IMR-90 (cell line): ENCODE data around the gene COL11A2. TPM values are rescaled to one million over a fixed set of nuclear protein-coding genes. Genes with fewer than 3 reads are reported as not detected.

Experiments
- ATAC-seq: fragments of 200-7000 bp; cut with Tn5 transposase; 2 replicates; pipeline ENCODE4 v1.9.1; 2020; ENCODE audit warnings: low read depth, mild to moderate bottlenecking, moderate library complexity
- BruUV-seq: library from RNA; stranded (reverse); fragments of 400-500 nt; replicated peaks from 2 replicates; lab custom pipeline; 2021; lab: Mats Ljungman, UMichigan
- CTCF ChIA-PET: fragments of 300-600 bp; formaldehyde crosslinking; extraction: SDS; loops from one replicate; lab custom pipeline; 2021; ENCODE audit warnings: antibody characterized with exemption; lab: Yijun Ruan, JAX
- POLR2A ChIA-PET: fragments of 300-600 bp; sonication (Branson Sonifier 250); formaldehyde crosslinking; loops from one replicate; lab custom pipeline; 2022; ENCODE audit warnings: antibody characterized with exemption; ENCODE audit not compliant: unreplicated experiment; lab: Charles Lee
- DNase-seq: peaks from one replicate; pipeline ENCODE4 v3.0.0; 2013
- H2AFZ ChIP-seq: replicated peaks from 2 replicates; pipeline ENCODE3; 2013; ENCODE audit warnings: low read length, mild to moderate bottlenecking; ENCODE audit not compliant: poor library complexity
- H2AK5ac ChIP-seq: 2 replicates; pipeline ENCODE4 v1.6.1; 2013; ENCODE audit warnings: low read depth, low read length, inconsistent platforms
- H2AK9ac ChIP-seq: replicated peaks from 2 replicates; pipeline ENCODE3; 2013; ENCODE audit warnings: mild to moderate bottlenecking, low read depth, low read length, moderate library complexity; ENCODE audit not compliant: poor library complexity
- H2BK120ac ChIP-seq: 2 replicates; pipeline ENCODE4 v1.6.1; 2013; ENCODE audit warnings: low read depth, low read length, inconsistent platforms
- H2BK15ac ChIP-seq: 3 replicates; pipeline ENCODE4 v1.6.1; 2013; ENCODE audit warnings: low read depth, low read length, inconsistent platforms
- H2BK20ac ChIP-seq: 2 replicates; pipeline ENCODE4 v1.6.1; 2013; ENCODE audit warnings: low read depth, mild to moderate bottlenecking, inconsistent platforms, low read length, moderate library complexity
- H2BK5ac ChIP-seq: 2 replicates; pipeline ENCODE4 v1.6.1; 2013; ENCODE audit warnings: mild to moderate bottlenecking, low read depth, low read length, inconsistent platforms; ENCODE audit not compliant: poor library complexity, severe bottlenecking
- H3K14ac ChIP-seq: replicated peaks from 2 replicates; pipeline ENCODE4 v1.6.1; 2013; ENCODE audit warnings: low read depth, low read length, inconsistent platforms
- H3K18ac ChIP-seq: 2 replicates; pipeline ENCODE4 v1.6.1; 2013; ENCODE audit warnings: low read depth, low read length, control low read depth
- H3K23ac ChIP-seq: 2 replicates; pipeline ENCODE4 v1.6.1; 2013; ENCODE audit warnings: low read depth, low read length, inconsistent platforms
- H3K27ac ChIP-seq: 2 replicates; pipeline ENCODE4 v1.5.1; 2013; ENCODE audit warnings: mild to moderate bottlenecking, control low read depth, low read length; ENCODE audit not compliant: insufficient read depth
- H3K27me3 ChIP-seq: 2 replicates; pipeline ENCODE4 v1.6.1; 2013; ENCODE audit warnings: low read length; ENCODE audit not compliant: control insufficient read depth, insufficient read depth
- H3K36me3 ChIP-seq: 2 replicates; pipeline ENCODE4 v1.6.1; 2013; ENCODE audit warnings: low read length, mixed read lengths; ENCODE audit not compliant: control insufficient read depth, insufficient read depth
- H3K4ac ChIP-seq: 2 replicates; pipeline ENCODE4 v1.6.1; 2013; ENCODE audit warnings: low read depth, low read length, inconsistent platforms
- H3K4me1 ChIP-seq: 2 replicates; pipeline ENCODE4 v1.6.1; 2013; ENCODE audit warnings: low read length, mixed read lengths; ENCODE audit not compliant: control insufficient read depth, insufficient read depth
- H3K4me2 ChIP-seq: 2 replicates; pipeline ENCODE4 v1.6.1; 2013; ENCODE audit warnings: low read depth, mild to moderate bottlenecking, control low read depth, low read length, moderate library complexity
- H3K4me3 ChIP-seq: 2 replicates; pipeline ENCODE4 v1.5.1; 2013; ENCODE audit warnings: low read depth, mild to moderate bottlenecking, control low read depth, low read length, moderate library complexity; ENCODE audit not compliant: insufficient read depth
- H3K56ac ChIP-seq: 2 replicates; pipeline ENCODE4 v1.6.1; 2013; ENCODE audit warnings: low read length, inconsistent platforms; ENCODE audit not compliant: insufficient read depth; ENCODE audit errors: extremely low read depth
- H3K79me1 ChIP-seq, 2 experiments: 2 replicates each; pipeline ENCODE4 v1.6.1; 2013; ENCODE audit warnings: low read length in 2 of 2, inconsistent platforms in 1 of 2, low read depth in 1 of 2
- H3K9ac ChIP-seq: 2 replicates; pipeline ENCODE4 v1.6.1; 2013; ENCODE audit warnings: low read depth, low read length, control low read depth
- H3K9me1 ChIP-seq: 2 replicates; pipeline ENCODE4 v1.6.1; 2013; ENCODE audit warnings: low read length, inconsistent platforms; ENCODE audit not compliant: insufficient read depth
- H3K9me3 ChIP-seq: 2 replicates; pipeline ENCODE4 v1.6.1; 2013; ENCODE audit warnings: low read length; ENCODE audit not compliant: control insufficient read depth, insufficient read depth
- H4K20me1 ChIP-seq: 2 replicates; pipeline ENCODE4 v1.6.1; 2013; ENCODE audit warnings: low read length, inconsistent platforms; ENCODE audit not compliant: insufficient read depth
- H4K5ac ChIP-seq: 2 replicates; pipeline ENCODE4 v1.6.1; 2013; ENCODE audit warnings: mild to moderate bottlenecking, low read depth, low read length, control low read depth
- H4K8ac ChIP-seq, 2 experiments: 2 replicates each; pipeline ENCODE4 v1.6.1; 2013; ENCODE audit warnings: low read depth in 2 of 2, low read length in 2 of 2, control low read depth in 1 of 2, inconsistent platforms in 1 of 2
- H4K91ac ChIP-seq: 2 replicates; pipeline ENCODE4 v1.6.1; 2013; ENCODE audit warnings: low read depth, low read length, inconsistent platforms; ENCODE audit not compliant: insufficient read depth
- BHLHE40 ChIP-seq: fragments of 150-350 bp; IDR thresholded peaks from 2 replicates; pipeline ENCODE4 v1.6.1; 2016; ENCODE audit warnings: mild to moderate bottlenecking, low read depth, low read length
- CEBPB ChIP-seq: IDR thresholded peaks from 2 replicates; pipeline ENCODE4 v1.6.1; 2012; ENCODE audit warnings: low read depth, low read length, improper control_type of control experiment
- MAZ ChIP-seq: IDR thresholded peaks from 2 replicates; pipeline ENCODE4 v1.6.1; 2012; ENCODE audit warnings: low read depth, mild to moderate bottlenecking, low read length, improper control_type of control experiment, moderate library complexity, borderline replicate concordance
- MXI1 ChIP-seq: IDR thresholded peaks from 2 replicates; pipeline ENCODE4 v1.6.1; 2012; ENCODE audit warnings: low read depth, mild to moderate bottlenecking, low read length, moderate library complexity, borderline replicate concordance
- POLR2A ChIP-seq: IDR thresholded peaks from 2 replicates; pipeline ENCODE4 v1.6.1; 2012; ENCODE audit warnings: mild to moderate bottlenecking, low read depth, low read length
- RFX5 ChIP-seq: IDR thresholded peaks from 2 replicates; pipeline ENCODE4 v1.8.0; 2012; ENCODE audit warnings: low read depth, mild to moderate bottlenecking, low read length, moderate library complexity
- SMC3 ChIP-seq: fragments of 150-350 bp; IDR thresholded peaks from 2 replicates; pipeline ENCODE4 v1.6.1; 2016; ENCODE audit warnings: low read depth, mild to moderate bottlenecking, antibody characterized with exemption, low read length, moderate library complexity
- WGBS, 2 experiments: methylation state at CpG; one replicate each; pipeline versions ENCODE4 v1.1.5 to v1.1.7; 2013; ENCODE audit warnings: missing lambda C conversion rate in 2 of 2; ENCODE audit not compliant: insufficient read length in 1 of 2; ENCODE audit errors: extremely low coverage in 2 of 2; 5-methylcytosine and 5-hydroxymethylcytosine counted together
- dilution Hi-C: fragments of 300-500 bp; cut with HindIII; formaldehyde crosslinking; loops from one replicate; pipeline ENCODE4 v1.14.3; 2018; ENCODE audit warnings: low sequenced_read_pairs; ENCODE audit not compliant: unreplicated experiment
- in situ Hi-C: fragments of 300-500 bp; cut with MboI; formaldehyde crosslinking; loops from 3 replicates; pipeline ENCODE4 v1.14.3; 2019; ENCODE audit warnings: low sequenced_read_pairs, inconsistent platforms, mixed read lengths
- intact Hi-C: fragments of 100-400 bp; cut with micrococcal nuclease; formaldehyde crosslinking; loops from 2 replicates; pipeline ENCODE4 v1.10.0; 2022
- polyA plus RNA-seq, 3 experiments: library from polyadenylated mRNA; depleted of rRNA; stranded (reverse); fragments of >200 nt; gene quantifications; 2 replicates each; pipeline ENCODE4 v1.2.3, GENCODE V29; 2012; ENCODE audit warnings: low replicate concordance in 1 of 3
- total RNA-seq: library from RNA; depleted of rRNA; stranded (reverse); fragments of >200 nt; gene quantifications from 2 replicates; pipeline ENCODE4 v1.2.3, GENCODE V29; 2012
- TF ChIP-seq, protein P1 (sequence below): fragments of 150-350 bp; IDR thresholded peaks from 2 replicates; pipeline ENCODE4 v1.6.1; 2017; ENCODE audit warnings: mild to moderate bottlenecking, antibody characterized with exemption, low read length, low read depth
- TF ChIP-seq, protein P2 (sequence below): fragments of 150-350 bp; IDR thresholded peaks from 2 replicates; pipeline ENCODE4 v1.6.1; 2016; ENCODE audit warnings: low read depth, mild to moderate bottlenecking, low read length, moderate library complexity, borderline replicate concordance
- TF ChIP-seq, protein P3 (sequence below): conservative IDR thresholded peaks from 2 replicates; pipeline ENCODE4 v1.5.1; 2012; ENCODE audit warnings: mild to moderate bottlenecking, low read depth, low read length, improper control_type of control experiment

COL11A2 gene
- total and polyA plus RNA-seq, 2 of the 4 experiments (the other 2 are of a cell fraction) = under 0.01 to 0.38 TPM

DNA sequence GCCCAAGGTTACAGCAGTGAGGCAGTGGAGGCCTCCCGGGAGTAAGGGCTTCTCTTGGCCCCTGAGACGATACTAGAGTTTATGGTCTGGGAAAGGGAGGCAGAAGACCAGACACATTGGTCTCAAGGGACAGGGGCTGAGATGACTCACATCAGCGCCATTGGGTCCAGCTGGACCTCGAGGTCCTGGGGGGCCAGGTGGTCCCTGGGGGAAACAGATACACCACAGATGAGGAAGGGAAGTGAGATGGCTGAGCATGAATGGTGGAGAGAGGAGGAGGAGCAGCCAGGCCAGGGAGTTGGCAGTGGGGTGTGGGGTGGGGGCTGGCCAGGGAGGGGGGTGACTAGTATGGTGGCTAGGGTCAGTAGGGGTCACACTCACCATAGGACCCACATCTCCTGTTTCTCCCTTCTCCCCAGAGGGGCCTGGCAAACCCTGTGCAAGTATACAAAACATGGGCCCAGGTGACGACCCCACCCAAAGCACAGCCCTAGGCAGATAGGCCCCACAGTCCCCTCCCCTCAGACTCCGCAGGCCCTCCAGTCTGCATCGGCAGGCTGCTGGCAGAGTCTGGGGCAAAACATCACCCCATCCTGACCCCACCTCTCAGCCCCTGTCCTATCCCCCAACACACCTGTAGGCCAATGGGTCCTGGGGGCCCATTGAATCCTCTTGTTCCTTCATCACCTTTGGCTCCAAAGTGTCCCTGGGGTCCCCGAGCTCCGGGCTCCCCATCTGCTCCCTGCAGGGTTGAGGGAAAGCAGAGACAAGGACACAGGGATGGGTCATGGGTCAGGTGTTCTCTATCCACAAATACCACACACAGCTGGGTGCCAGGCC is 21.9 kb downstream of the COL11A2 start (continued):
- TF ChIP-seq SMC3 = no peak
- TF ChIP-seq POLR2A = no peak

DNA sequence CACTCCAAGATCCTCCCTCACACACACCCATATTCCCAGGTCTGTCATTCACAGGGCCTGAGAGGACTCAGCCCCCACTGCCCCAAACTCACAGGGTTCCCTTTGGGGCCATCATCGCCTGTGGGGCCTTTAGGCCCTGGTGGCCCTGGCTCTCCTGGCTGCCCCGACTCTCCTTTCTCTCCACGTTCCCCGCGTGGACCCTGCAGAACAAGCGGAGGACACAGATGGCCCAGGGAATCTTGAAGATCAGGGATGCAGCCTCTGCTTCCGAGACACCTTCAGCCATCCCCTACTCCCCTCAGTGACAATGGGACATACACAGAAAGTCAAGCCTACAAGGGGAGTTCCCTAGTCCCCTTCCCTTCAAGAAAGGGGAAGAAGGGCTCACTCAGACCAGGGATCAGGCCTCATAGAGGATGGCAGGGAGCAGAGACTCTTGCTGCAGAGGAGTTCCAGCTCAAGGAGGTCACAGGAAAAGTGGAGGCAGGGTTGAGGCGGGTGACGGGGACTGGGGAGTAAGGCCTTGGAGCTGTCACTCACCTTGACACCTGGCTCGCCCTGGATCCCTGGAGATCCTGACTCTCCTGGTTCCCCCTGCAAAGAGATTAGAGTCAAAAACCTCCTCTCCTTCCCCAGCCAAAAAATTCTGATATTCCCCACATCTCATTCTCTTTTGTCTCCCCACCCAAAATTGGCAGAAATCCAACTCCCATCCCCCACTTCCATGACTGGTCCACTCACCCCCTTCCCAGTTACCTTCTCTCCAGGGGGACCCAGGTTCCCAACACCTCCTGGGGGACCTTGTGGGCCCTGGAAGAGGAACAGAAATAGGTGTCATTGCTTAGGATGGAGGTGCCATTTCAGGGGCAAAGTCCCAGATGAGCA is 22.7 kb downstream of the COL11A2 start:
- Histone ChIP-seq H3K56ac (no peak overlapping the region), H2AK5ac (no peak overlapping the region; the same call in none of the 2 replicates), H4K5ac (no peak overlapping the region), H2BK5ac (no peak overlapping the region), H3K79me1 (no peaks in the 10 kb centered on the region), H3K27ac (no peak overlapping the region), H2BK120ac (no peak overlapping the region), H4K20me1 (no peaks in the 10 kb centered on the region), H3K9me1 (no peaks in the 10 kb centered on the region), H2AFZ (no peak overlapping the region), H2BK20ac (no peak overlapping the region), H3K18ac (no peak overlapping the region), H3K36me3 (no peaks in the 10 kb centered on the region), H4K8ac (no peak overlapping the region), H3K4me2 (no peak overlapping the region), H3K9me3 (no peaks in the 10 kb centered on the region), H2BK15ac (no peak overlapping the region), H3K14ac (no peak overlapping the region), H3K4ac (no peak overlapping the region), H3K4me1 (no peaks in the 10 kb centered on the region), H3K23ac (no peak overlapping the region), H3K4me3 (no peak overlapping the region), H3K27me3 (peaks cover 8% of the 10 kb centered on the region; the same call in 1 of the 2 replicates), H2AK9ac (no peak overlapping the region), H3K9ac (no peak overlapping the region), H4K91ac (no peak overlapping the region)
- dilution Hi-C loops = no loop called here
- DNase-seq = no peak
- intact Hi-C loops = no loop called here
- POLR2A ChIA-PET = no interaction called here
- ATAC-seq = no peak
- no TSS peak for BruUV-seq
- in situ Hi-C loops = loop anchor here (10.0 kb wide), 1 partner anchor 155 kb away; no protein-coding TSS in a partner anchor
- CTCF ChIA-PET = no interaction called here
- WGBS, 2 experiments = 100% methylated on average over 1 of the region's 10 CpGs; no CpG with 5 or more reads in 1 of the 2 experiments
- TF ChIP-seq RFX5 (no peak), MAZ (no peak), MXI1 (no peak), CEBPB (no peak), BHLHE40 (no peak)
- TF ChIP-seq, protein P1, sequence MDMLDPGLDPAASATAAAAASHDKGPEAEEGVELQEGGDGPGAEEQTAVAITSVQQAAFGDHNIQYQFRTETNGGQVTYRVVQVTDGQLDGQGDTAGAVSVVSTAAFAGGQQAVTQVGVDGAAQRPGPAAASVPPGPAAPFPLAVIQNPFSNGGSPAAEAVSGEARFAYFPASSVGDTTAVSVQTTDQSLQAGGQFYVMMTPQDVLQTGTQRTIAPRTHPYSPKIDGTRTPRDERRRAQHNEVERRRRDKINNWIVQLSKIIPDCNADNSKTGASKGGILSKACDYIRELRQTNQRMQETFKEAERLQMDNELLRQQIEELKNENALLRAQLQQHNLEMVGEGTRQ = no peak
- TF ChIP-seq, protein P2, sequence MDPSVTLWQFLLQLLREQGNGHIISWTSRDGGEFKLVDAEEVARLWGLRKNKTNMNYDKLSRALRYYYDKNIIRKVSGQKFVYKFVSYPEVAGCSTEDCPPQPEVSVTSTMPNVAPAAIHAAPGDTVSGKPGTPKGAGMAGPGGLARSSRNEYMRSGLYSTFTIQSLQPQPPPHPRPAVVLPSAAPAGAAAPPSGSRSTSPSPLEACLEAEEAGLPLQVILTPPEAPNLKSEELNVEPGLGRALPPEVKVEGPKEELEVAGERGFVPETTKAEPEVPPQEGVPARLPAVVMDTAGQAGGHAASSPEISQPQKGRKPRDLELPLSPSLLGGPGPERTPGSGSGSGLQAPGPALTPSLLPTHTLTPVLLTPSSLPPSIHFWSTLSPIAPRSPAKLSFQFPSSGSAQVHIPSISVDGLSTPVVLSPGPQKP = no peak
- TF ChIP-seq, protein P3, sequence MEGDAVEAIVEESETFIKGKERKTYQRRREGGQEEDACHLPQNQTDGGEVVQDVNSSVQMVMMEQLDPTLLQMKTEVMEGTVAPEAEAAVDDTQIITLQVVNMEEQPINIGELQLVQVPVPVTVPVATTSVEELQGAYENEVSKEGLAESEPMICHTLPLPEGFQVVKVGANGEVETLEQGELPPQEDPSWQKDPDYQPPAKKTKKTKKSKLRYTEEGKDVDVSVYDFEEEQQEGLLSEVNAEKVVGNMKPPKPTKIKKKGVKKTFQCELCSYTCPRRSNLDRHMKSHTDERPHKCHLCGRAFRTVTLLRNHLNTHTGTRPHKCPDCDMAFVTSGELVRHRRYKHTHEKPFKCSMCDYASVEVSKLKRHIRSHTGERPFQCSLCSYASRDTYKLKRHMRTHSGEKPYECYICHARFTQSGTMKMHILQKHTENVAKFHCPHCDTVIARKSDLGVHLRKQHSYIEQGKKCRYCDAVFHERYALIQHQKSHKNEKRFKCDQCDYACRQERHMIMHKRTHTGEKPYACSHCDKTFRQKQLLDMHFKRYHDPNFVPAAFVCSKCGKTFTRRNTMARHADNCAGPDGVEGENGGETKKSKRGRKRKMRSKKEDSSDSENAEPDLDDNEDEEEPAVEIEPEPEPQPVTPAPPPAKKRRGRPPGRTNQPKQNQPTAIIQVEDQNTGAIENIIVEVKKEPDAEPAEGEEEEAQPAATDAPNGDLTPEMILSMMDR = no peak
